Mammary epithelial cell (primary cell): ENCODE results near the gene KIF6.

ENCODE experiments used
- EZH2 ChIP-seq: IDR thresholded peaks from 2 replicates; pipeline ENCODE4 v1.6.1; 2012; ENCODE audit warnings: low read length, inconsistent platforms, borderline replicate concordance
- TF ChIP-seq, protein P1 (sequence below), 2 donors: IDR thresholded peaks in 1 of 2; conservative IDR thresholded peaks in 1 of 2; 2 replicates each; pipeline ENCODE4 v1.5.1; 2011 to 2012; ENCODE audit warnings: inconsistent platforms in 2 of 2, low read length in 2 of 2, mild to moderate bottlenecking in 2 of 2, control low read depth in 1 of 2, low read depth in 1 of 2; ENCODE audit not compliant: insufficient read depth in 1 of 2; ENCODE audit errors: extremely low read depth in 1 of 2

- TF ChIP-seq, protein P1, sequence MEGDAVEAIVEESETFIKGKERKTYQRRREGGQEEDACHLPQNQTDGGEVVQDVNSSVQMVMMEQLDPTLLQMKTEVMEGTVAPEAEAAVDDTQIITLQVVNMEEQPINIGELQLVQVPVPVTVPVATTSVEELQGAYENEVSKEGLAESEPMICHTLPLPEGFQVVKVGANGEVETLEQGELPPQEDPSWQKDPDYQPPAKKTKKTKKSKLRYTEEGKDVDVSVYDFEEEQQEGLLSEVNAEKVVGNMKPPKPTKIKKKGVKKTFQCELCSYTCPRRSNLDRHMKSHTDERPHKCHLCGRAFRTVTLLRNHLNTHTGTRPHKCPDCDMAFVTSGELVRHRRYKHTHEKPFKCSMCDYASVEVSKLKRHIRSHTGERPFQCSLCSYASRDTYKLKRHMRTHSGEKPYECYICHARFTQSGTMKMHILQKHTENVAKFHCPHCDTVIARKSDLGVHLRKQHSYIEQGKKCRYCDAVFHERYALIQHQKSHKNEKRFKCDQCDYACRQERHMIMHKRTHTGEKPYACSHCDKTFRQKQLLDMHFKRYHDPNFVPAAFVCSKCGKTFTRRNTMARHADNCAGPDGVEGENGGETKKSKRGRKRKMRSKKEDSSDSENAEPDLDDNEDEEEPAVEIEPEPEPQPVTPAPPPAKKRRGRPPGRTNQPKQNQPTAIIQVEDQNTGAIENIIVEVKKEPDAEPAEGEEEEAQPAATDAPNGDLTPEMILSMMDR (conservative IDR thresholded peaks at IDR 0.05 in 1 of 2, IDR thresholded peaks at IDR 0.05 in 1 of 2; ENCODE audit: extremely low read depth in 1 of 2, insufficient read depth in 1 of 2, low read depth in 1 of 2, low read length in 2 of 2), result no peak
- TF ChIP-seq EZH2, result no peak
Observed at GRCh38 chr6:39362487-39362865, 362.7 kb downstream of the KIF6 start.
